ENCODE results near the gene NLGN1.
A peak's percentile ranks its signal among the peaks of the same experiment; 100 is the strongest.

The NLGN1 gene

DNA sequence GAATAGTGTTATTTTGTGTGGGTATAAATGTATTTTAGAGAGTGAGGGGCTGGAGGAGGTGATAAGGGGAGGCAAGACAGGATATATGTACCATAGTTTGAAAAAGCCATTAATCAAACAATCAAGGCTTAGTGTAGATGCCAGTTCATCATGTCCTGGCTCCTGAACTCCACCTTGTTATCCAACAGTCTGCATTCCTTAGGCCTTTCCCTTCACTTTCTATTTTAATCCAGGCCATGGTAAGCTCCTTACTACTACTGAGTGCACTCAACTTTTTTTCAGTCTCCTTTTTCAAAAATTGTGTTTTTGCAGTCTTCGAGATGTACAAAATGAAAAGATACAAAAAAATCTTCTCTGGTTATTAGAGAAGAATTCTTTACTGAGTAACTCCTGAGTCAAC is 761.1 kb downstream of the NLGN1 start:
- no peak for TF ChIP-seq PATZ1 (CRISPR knock-in tag; IDR thresholded peaks at IDR 0.05; ENCODE audit: borderline replicate concordance)
- no peak for TF ChIP-seq ZNF70 (CRISPR knock-in tag; IDR thresholded peaks at IDR 0.05)
- no peak for TF ChIP-seq ZNF8 (CRISPR knock-in tag; IDR thresholded peaks at IDR 0.05)
- no peak for TF ChIP-seq OSR1 (CRISPR knock-in tag; IDR thresholded peaks at IDR 0.05)
- TF ChIP-seq SNAI2 (CRISPR knock-in tag; IDR thresholded peaks at IDR 0.05) = no peak
- TF ChIP-seq, protein P1, sequence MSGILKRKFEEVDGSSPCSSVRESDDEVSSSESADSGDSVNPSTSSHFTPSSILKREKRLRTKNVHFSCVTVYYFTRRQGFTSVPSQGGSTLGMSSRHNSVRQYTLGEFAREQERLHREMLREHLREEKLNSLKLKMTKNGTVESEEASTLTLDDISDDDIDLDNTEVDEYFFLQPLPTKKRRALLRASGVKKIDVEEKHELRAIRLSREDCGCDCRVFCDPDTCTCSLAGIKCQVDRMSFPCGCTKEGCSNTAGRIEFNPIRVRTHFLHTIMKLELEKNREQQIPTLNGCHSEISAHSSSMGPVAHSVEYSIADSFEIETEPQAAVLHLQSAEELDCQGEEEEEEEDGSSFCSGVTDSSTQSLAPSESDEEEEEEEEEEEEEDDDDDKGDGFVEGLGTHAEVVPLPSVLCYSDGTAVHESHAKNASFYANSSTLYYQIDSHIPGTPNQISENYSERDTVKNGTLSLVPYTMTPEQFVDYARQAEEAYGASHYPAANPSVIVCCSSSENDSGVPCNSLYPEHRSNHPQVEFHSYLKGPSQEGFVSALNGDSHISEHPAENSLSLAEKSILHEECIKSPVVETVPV (CRISPR knock-in tag; IDR thresholded peaks at IDR 0.05) = no peak
- TF ChIP-seq BACH2 (CRISPR knock-in tag; IDR thresholded peaks at IDR 0.05; ENCODE audit: borderline replicate concordance) = no peak
- TF ChIP-seq ZFP3 (CRISPR knock-in tag; IDR thresholded peaks at IDR 0.05) = no peak
- TF ChIP-seq CSDC2 (CRISPR knock-in tag; IDR thresholded peaks at IDR 0.05) = no peak
- peak; percentile 65 for ATAC-seq

DNA sequence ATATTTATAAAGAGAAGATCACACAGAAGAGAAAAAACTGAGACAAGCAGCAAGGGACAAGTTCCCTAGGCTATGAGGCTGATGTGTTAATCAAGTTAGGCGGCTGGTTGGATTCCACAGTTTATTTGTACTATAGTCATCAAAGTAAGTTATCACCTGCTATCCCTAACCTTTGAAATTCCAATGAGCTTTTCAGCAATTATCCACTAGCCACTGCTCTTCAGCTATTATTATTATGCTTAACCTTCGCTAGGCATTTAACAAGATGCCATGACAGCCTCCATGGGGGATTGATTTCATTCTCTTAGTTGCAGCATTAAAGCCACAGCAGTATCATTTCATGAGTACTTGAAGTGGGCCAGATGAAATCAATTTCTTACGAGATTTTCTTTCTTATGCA is 762.1 kb downstream of the NLGN1 start:
- ATAC-seq = no peak
- TF ChIP-seq, protein P2, sequence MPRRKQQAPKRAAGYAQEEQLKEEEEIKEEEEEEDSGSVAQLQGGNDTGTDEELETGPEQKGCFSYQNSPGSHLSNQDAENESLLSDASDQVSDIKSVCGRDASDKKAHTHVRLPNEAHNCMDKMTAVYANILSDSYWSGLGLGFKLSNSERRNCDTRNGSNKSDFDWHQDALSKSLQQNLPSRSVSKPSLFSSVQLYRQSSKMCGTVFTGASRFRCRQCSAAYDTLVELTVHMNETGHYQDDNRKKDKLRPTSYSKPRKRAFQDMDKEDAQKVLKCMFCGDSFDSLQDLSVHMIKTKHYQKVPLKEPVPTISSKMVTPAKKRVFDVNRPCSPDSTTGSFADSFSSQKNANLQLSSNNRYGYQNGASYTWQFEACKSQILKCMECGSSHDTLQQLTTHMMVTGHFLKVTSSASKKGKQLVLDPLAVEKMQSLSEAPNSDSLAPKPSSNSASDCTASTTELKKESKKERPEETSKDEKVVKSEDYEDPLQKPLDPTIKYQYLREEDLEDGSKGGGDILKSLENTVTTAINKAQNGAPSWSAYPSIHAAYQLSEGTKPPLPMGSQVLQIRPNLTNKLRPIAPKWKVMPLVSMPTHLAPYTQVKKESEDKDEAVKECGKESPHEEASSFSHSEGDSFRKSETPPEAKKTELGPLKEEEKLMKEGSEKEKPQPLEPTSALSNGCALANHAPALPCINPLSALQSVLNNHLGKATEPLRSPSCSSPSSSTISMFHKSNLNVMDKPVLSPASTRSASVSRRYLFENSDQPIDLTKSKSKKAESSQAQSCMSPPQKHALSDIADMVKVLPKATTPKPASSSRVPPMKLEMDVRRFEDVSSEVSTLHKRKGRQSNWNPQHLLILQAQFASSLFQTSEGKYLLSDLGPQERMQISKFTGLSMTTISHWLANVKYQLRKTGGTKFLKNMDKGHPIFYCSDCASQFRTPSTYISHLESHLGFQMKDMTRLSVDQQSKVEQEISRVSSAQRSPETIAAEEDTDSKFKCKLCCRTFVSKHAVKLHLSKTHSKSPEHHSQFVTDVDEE (CRISPR knock-in tag; IDR thresholded peaks at IDR 0.05) = no peak
- TF ChIP-seq ZFP30 (CRISPR knock-in tag; IDR thresholded peaks at IDR 0.05) = no peak
- TF ChIP-seq CREB5 (CRISPR knock-in tag; IDR thresholded peaks at IDR 0.05; ENCODE audit: low read depth) = no peak
- no peak for TF ChIP-seq ZC3H10 (CRISPR knock-in tag; IDR thresholded peaks at IDR 0.05)
- TF ChIP-seq ZNF70 (CRISPR knock-in tag; IDR thresholded peaks at IDR 0.05) = no peak
- TF ChIP-seq, protein P1 (CRISPR knock-in tag; IDR thresholded peaks at IDR 0.05) = no peak
- no peak for TF ChIP-seq BACH2 (CRISPR knock-in tag; IDR thresholded peaks at IDR 0.05; ENCODE audit: borderline replicate concordance)
- no peak for TF ChIP-seq ZNF8 (CRISPR knock-in tag; IDR thresholded peaks at IDR 0.05)
- TF ChIP-seq GLIS3 (CRISPR knock-in tag; IDR thresholded peaks at IDR 0.05) = no peak
- no peak for TF ChIP-seq ZNF565 (CRISPR knock-in tag; conservative IDR thresholded peaks at IDR 0.05; ENCODE audit: low read depth)
- TF ChIP-seq ZFP3 (CRISPR knock-in tag; IDR thresholded peaks at IDR 0.05) = no peak
- TF ChIP-seq ESRRG (CRISPR knock-in tag; IDR thresholded peaks at IDR 0.05) = no peak
- no peak for TF ChIP-seq OSR1 (CRISPR knock-in tag; IDR thresholded peaks at IDR 0.05)
- TF ChIP-seq PATZ1 (CRISPR knock-in tag; IDR thresholded peaks at IDR 0.05; ENCODE audit: borderline replicate concordance) = no peak
- TF ChIP-seq TOX (CRISPR knock-in tag; IDR thresholded peaks at IDR 0.05; ENCODE audit: borderline replicate concordance) = no peak
- TF ChIP-seq RARB (CRISPR knock-in tag; IDR thresholded peaks at IDR 0.05) = no peak
- TF ChIP-seq CSDC2 (CRISPR knock-in tag; IDR thresholded peaks at IDR 0.05) = no peak
- TF ChIP-seq TCF4 (CRISPR knock-in tag; IDR thresholded peaks at IDR 0.05; ENCODE audit: borderline replicate concordance) = no peak

DNA sequence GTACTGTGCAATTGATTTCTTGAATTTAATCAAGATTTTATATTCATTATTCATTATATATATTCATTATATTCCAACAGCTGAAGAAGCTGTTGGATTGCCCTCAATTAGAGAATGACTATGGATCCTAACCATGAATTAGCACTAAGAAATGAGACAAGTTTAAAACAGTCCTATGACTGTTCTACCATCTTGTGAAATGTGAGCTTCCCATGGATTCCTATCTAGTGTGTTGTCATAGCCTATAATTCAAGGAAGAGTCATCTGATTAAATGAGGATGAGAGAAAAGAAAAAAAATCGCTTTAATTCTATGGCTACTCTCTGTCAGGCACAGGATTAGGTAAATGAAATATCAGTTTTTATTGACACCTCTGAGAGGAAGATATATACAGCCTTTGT is 765.0 kb downstream of the NLGN1 start:
- no peak for ATAC-seq

More for the DNA sequence above, 765.0 kb downstream of the NLGN1 start:
- TF ChIP-seq, protein P1 (CRISPR knock-in tag; IDR thresholded peaks at IDR 0.05) = no peak
- TF ChIP-seq PPARA (CRISPR knock-in tag; IDR thresholded peaks at IDR 0.05; ENCODE audit: borderline replicate concordance) (no peak), ESRRG (CRISPR knock-in tag; IDR thresholded peaks at IDR 0.05) (no peak), ZC3H10 (CRISPR knock-in tag; IDR thresholded peaks at IDR 0.05) (no peak), GLIS3 (CRISPR knock-in tag; IDR thresholded peaks at IDR 0.05) (no peak), ISL1 (CRISPR knock-in tag; IDR thresholded peaks at IDR 0.05) (no peak)

Data from SK-N-SH treated with all-trans-retinoic acid at 6 μM for 48 hours (cell line).